IPS-NIHi7 (cell line): Measurements from ENCODE around the gene TSTD1.
"Not testable (repeated sequence)": the region's sequence is repeated elsewhere in the genome, so short reads cannot be mapped to it uniquely, and the experiment has no call there.

Experiments
- DNase-seq: peaks from one replicate; pipeline ENCODE4 v3.0.0; 2012; ENCODE audit warnings: mixed read lengths; ENCODE audit errors: extremely low spot score

TSTD1 gene

GRCh38 chr1:161069241-161069640 is 30.5 kb upstream of the TSTD1 start:
- no peak for DNase-seq

GRCh38 chr1:161068306-161069234 is 29.8 kb upstream of the TSTD1 start:
- peak; percentile 42 for DNase-seq

GRCh38 chr1:161066694-161067093 is 27.9 kb upstream of the TSTD1 start:
- DNase-seq, result no peak

GRCh38 chr1:161065681-161066080 is 26.9 kb upstream of the TSTD1 start:
- DNase-seq, result not testable (repeated sequence)

GRCh38 chr1:161063936-161064335 is 25.2 kb upstream of the TSTD1 start:
- DNase-seq, result not testable (repeated sequence)

- DNase-seq, result no peak
These were observed 22.7 kb upstream of the TSTD1 start for GRCh38 chr1:161061419-161061818.

- DNase-seq, result no peak
These were observed 20.5 kb upstream of the TSTD1 start for GRCh38 chr1:161059293-161059692.

GRCh38 chr1:161054805-161055204 is 16.0 kb upstream of the TSTD1 start:
- no peak for DNase-seq

GRCh38 chr1:161054232-161054631 is 15.5 kb upstream of the TSTD1 start:
- DNase-seq, result no peak

GRCh38 chr1:161052899-161053298 is 14.1 kb upstream of the TSTD1 start:
- no peak for DNase-seq

- DNase-seq, result no peak
These were observed 12.5 kb upstream of the TSTD1 start for GRCh38 chr1:161051219-161051618.

GRCh38 chr1:161048949-161049722 is 10.4 kb upstream of the TSTD1 start:
- no peak for DNase-seq

GRCh38 chr1:161047436-161048420 is 9.0 kb upstream of the TSTD1 start:
- DNase-seq, result no peak

GRCh38 chr1:161046605-161047228 is 8.0 kb upstream of the TSTD1 start:
- no peak for DNase-seq

- DNase-seq, result peak; percentile 97
These were observed 7.2 kb upstream of the TSTD1 start, which contains the start of gene USF1 for GRCh38 chr1:161045736-161046604. USF1 (minus strand) TSS chr1:161045977; CDS start chr1:161043275, 2,702 bp downstream.

GRCh38 chr1:161044908-161045735 is 6.4 kb upstream of the TSTD1 start:
- DNase-seq, result peak; percentile 67

- DNase-seq, result no peak
These were observed 5.8 kb upstream of the TSTD1 start for GRCh38 chr1:161044535-161044907.

GRCh38 chr1:161039546-161039945 is 782 bp upstream of the TSTD1 start:
- DNase-seq, result no peak

GRCh38 chr1:161039154-161039545 is 386 bp upstream of the TSTD1 start:
- no peak for DNase-seq
